A549 (cell line): ENCODE results near the gene GIT1. TPM values are rescaled to one million over a fixed set of nuclear protein-coding genes. Genes with fewer than 3 reads are reported as not detected.

Experiments used
- ATAC-seq, 2 experiments: fragments of 200-7000 bp in 1 of 2; fragments of >200 bp in 1 of 2; cut with Nextera tagmentation in 1 of 2; cut with Tn5 transposase in 1 of 2; 3 replicates each; pipeline versions ENCODE4 v1.8.0 to v1.9.1; 2018 to 2020; ENCODE audit warnings: mild to moderate bottlenecking in 1 of 2, moderate library complexity in 1 of 2
- CTCF ChIA-PET: fragments of 300-600 bp; sonication (Branson Sonifier 250); formaldehyde crosslinking; extraction: SDS; loops from one replicate; lab custom pipeline; 2021; ENCODE audit warnings: antibody characterized with exemption, inconsistent platforms; lab: Yijun Ruan, JAX
- POLR2A ChIA-PET: fragments of 350-600 bp; formaldehyde crosslinking; extraction: SDS; loops from one replicate; lab custom pipeline; 2021; ENCODE audit warnings: antibody characterized with exemption, inconsistent platforms; lab: Yijun Ruan, JAX
- DNase-seq, 2 experiments: peaks; one replicate each; pipeline versions ENCODE4 v3.0.0 to v3.0.0-alpha.2; 2011 to 2016; ENCODE audit warnings: low read depth in 1 of 2, low spot score in 1 of 2
- FAIRE-seq: peaks from 2 replicates; lab custom pipeline; 2011; peaks lifted over from hg19 to GRCh38; lab: Jason Lieb, UNC
- H3K27ac ChIP-seq, 2 experiments: fragments of >200 bp; sonication (Bioruptor Twin); formaldehyde crosslinking; 3 replicates each; pipeline ENCODE4 v1.5.1; 2016 to 2017
- H3K4me1 ChIP-seq: fragments of >200 bp; sonication (Bioruptor Twin); formaldehyde crosslinking; 3 replicates; pipeline ENCODE4 v1.6.1; 2016
- H3K4me2 ChIP-seq: fragments of >200 bp; sonication (Bioruptor Twin); formaldehyde crosslinking; 3 replicates; pipeline ENCODE4 v1.6.1; 2016
- H3K4me3 ChIP-seq: fragments of >200 bp; sonication (Bioruptor Twin); formaldehyde crosslinking; 3 replicates; pipeline ENCODE4 v1.5.1; 2016
- H3K9me3 ChIP-seq: fragments of >200 bp; sonication (Bioruptor Twin); formaldehyde crosslinking; 3 replicates; pipeline ENCODE4 v1.6.1; 2016
- ATOH8 ChIP-seq: fragments of 250-450 bp; sonication (Bioruptor Pico); IDR thresholded peaks from 2 replicates; pipeline ENCODE4 v1.5.0; 2020; ENCODE audit warnings: low read depth, mild to moderate bottlenecking, moderate library complexity
- CBX2 ChIP-seq: fragments of 200-600 bp; sonication (generic); IDR thresholded peaks from 2 replicates; pipeline ENCODE4 v1.6.1; 2016; ENCODE audit warnings: low read depth, mild to moderate bottlenecking, borderline replicate concordance
- EHMT2 ChIP-seq: fragments of 200-600 bp; sonication (generic); IDR thresholded peaks from 2 replicates; pipeline ENCODE4 v1.6.1; 2016; ENCODE audit warnings: antibody characterized with exemption, low read depth, mild to moderate bottlenecking, moderate library complexity
- GATA3 ChIP-seq: IDR thresholded peaks from 2 replicates; pipeline ENCODE4 v1.6.1; 2012; ENCODE audit warnings: borderline replicate concordance
- JUNB ChIP-seq: fragments of >200 bp; sonication (Bioruptor Twin); formaldehyde crosslinking; IDR thresholded peaks from 2 replicates; pipeline ENCODE4 v1.6.1; 2016
- NPAS2 ChIP-seq: fragments of 250-450 bp; sonication (Bioruptor Pico); IDR thresholded peaks from 2 replicates; pipeline ENCODE4 v1.8.0; 2022; ENCODE audit warnings: mild to moderate bottlenecking, moderate library complexity, borderline replicate concordance
- RCOR1 ChIP-seq: fragments of 150-350 bp; IDR thresholded peaks from 2 replicates; pipeline ENCODE4 v1.6.1; 2014; ENCODE audit warnings: antibody characterized with exemption, low read length, low read depth
- RFX5 ChIP-seq: fragments of 450-650 bp; IDR thresholded peaks from 2 replicates; pipeline ENCODE4 v1.7.1; 2014; ENCODE audit warnings: antibody characterized with exemption, mild to moderate bottlenecking, moderate library complexity
- whole genome bisulfite sequencing: methylation state at CpG from one replicate; pipeline ENCODE4 v1.1.6; 2017; ENCODE audit errors: missing lambda C conversion rate; 5-methylcytosine and 5-hydroxymethylcytosine counted together
- polyA plus RNA-seq, 4 experiments: library from polyadenylated mRNA; depleted of rRNA in 3 of 4; stranded (reverse); fragments of >200 nt; fragmentation: RNase III in 1 of 4; extraction: RNeasy Plus Mini Kit Qiagen cat#74134 plus additional on column Dnase treatment in 1 of 4; gene quantifications; 2 replicates in 3 of 4; 3 replicates in 1 of 4; pipeline ENCODE4 v1.2.3, GENCODE V29; 2011 to 2017
- TF ChIP-seq, protein P1 (sequence below): IDR thresholded peaks from 2 replicates; pipeline ENCODE4 v1.6.1; 2012
- TF ChIP-seq, protein P2 (sequence below): fragments of 250-450 bp; sonication (Bioruptor Pico); IDR thresholded peaks from 2 replicates; pipeline ENCODE4 v1.5.0; 2021; ENCODE audit warnings: mild to moderate bottlenecking, moderate library complexity, borderline replicate concordance

Gene GIT1
- polyA plus RNA-seq, 2 of the 4 experiments (the other 2 are of a cell fraction): 47.8 to 53.0 TPM

GRCh38 chr17:29595943-29596774 is 6.7 kb upstream of the GIT1 start (continued):
- TF ChIP-seq, protein P1, sequence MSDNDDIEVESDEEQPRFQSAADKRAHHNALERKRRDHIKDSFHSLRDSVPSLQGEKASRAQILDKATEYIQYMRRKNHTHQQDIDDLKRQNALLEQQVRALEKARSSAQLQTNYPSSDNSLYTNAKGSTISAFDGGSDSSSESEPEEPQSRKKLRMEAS: no peak

- CTCF ChIA-PET: interaction anchor here (1.2 to 11.5 kb wide), 8 partner anchors 10 to 223 kb away, joined by 4 to 474 read pairs (median 19); partner anchors contain the start of genes ABHD15 and TP53I13
- no peak overlapping the region for H3K27ac ChIP-seq
- POLR2A ChIA-PET: no interaction called here
- ATAC-seq (no peak), DNase-seq (no peak), FAIRE-seq (no peak)
- WGBS: 80% methylated on average over 7 of the region's 7 CpGs
- TF ChIP-seq RFX5: no peak
- no peak overlapping the region for H3K4me3 ChIP-seq
- no peaks in the 10 kb centered on the region for H3K9me3 ChIP-seq
- H3K4me1 ChIP-seq: peaks cover 32% of the 10 kb centered on the region
- peak overlapping the region; percentile 95 for H3K4me2 ChIP-seq
Observed at GRCh38 chr17:29595107-29595942, 5.9 kb upstream of the GIT1 start.

DNA sequence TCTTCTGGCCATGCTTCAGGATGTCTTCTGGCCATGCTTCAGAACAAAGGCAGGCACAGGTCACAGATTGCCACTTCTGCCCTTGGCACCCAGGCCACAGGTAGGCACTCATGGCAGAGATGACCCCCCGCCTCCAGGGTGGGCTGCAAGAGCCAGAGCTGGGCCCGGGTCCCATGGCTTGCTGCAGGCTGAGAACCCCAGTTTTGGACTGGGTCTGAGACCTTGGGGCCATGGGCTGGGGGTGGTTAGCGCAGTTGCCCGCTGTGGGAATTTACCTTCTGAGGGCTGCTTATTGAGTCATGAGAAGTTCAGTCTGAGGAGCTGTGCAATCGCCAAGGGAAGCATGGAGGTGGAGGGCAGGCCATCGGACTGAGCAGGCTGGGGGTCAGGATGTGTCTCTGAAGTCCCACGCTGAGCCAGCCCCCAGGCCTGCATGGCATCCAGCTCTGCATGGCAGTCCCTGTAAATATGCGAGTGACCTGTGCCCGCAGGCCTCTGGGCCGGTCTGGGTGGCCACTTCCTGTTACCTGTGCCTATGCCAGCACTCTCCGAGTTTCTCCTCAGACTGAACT is 5.2 kb upstream of the GIT1 start:
- POLR2A ChIA-PET: no interaction called here
- H3K9me3 ChIP-seq: no peaks in the 10 kb centered on the region
- H3K4me3 ChIP-seq: peak overlapping the region; percentile 82
- ATAC-seq: no peak
- DNase-seq: no peak
- no peak for TF ChIP-seq RCOR1
- TF ChIP-seq ATOH8 (CRISPR knock-in tag): no peak
- TF ChIP-seq CBX2: no peak
- no peak for TF ChIP-seq NPAS2 (CRISPR knock-in tag)
- TF ChIP-seq, protein P2, sequence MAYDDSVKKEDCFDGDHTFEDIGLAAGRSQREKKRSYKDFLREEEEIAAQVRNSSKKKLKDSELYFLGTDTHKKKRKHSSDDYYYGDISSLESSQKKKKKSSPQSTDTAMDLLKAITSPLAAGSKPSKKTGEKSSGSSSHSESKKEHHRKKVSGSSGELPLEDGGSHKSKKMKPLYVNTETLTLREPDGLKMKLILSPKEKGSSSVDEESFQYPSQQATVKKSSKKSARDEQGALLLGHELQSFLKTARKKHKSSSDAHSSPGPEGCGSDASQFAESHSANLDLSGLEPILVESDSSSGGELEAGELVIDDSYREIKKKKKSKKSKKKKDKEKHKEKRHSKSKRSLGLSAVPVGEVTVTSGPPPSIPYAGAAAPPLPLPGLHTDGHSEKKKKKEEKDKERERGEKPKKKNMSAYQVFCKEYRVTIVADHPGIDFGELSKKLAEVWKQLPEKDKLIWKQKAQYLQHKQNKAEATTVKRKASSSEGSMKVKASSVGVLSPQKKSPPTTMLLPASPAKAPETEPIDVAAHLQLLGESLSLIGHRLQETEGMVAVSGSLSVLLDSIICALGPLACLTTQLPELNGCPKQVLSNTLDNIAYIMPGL (CRISPR knock-in tag): no peak
- TF ChIP-seq EHMT2: 0 out of 2 replicates have a peak, but pooled peaks have one; percentile 15
- no peak for TF ChIP-seq GATA3
- no peak for TF ChIP-seq JUNB
- TF ChIP-seq, all 56 proteins: peak for 1
- CTCF ChIA-PET: interaction anchor here (1.2 to 11.5 kb wide), 6 partner anchors 9 to 223 kb away, joined by 4 to 474 read pairs (median 42); partner anchors contain the start of genes ABHD15 and TP53I13
- peak overlapping the region; percentile 95 to 96; a peak in 4 of 6 replicates for H3K27ac ChIP-seq
- WGBS: 72% methylated on average over 10 of the region's 11 CpGs
- H3K4me2 ChIP-seq: peak overlapping the region; percentile 95
- peaks cover 38% of the 10 kb centered on the region for H3K4me1 ChIP-seq
- no peak for FAIRE-seq
